NK-92 (cell line): ENCODE results near the gene DGKB.

Experiments
- DNase-seq: peaks from one replicate; lab custom pipeline; 2025; ENCODE audit not compliant: unreplicated experiment; lab: John Stamatoyannopoulos, UW

DGKB gene

DNA sequence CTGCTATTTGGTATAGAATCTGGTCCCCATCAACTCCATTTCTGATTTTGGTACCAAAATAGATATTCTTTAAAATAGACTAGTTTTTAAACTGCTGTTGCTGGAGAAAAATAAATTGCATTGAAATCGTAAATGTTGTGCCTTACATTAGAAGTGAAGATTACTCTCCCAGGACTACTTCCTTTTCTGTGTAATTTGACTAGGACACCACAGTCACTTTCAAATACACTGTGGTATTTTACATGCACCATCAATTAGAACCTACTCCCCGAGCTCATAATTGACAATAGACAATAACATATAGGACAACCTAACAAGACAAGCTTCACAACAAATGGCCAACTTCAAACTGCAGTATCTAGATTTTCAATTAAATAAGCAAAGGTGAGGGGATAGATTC lies 211.5 kb downstream of the DGKB start:
- no peak for DNase-seq

DNA sequence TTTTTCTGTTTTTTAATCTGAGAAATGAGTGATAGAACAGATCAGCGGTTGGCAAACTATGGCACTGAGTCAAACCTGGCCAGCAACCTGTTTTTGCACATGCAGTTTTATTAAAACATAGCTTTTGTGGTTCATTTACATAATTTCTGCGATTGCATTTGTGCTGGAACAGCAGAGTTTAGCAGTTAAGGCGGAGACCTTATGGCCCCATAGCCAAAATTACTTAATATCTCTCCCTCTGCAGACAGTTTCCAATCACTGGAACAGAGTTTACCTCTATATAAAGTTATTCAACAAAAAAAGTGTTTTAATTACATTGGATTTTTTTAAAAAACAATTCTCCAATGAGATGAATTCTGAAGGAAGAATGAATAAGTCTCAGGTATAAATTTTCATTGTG lies 212.1 kb downstream of the DGKB start:
- no peak for DNase-seq

DNA sequence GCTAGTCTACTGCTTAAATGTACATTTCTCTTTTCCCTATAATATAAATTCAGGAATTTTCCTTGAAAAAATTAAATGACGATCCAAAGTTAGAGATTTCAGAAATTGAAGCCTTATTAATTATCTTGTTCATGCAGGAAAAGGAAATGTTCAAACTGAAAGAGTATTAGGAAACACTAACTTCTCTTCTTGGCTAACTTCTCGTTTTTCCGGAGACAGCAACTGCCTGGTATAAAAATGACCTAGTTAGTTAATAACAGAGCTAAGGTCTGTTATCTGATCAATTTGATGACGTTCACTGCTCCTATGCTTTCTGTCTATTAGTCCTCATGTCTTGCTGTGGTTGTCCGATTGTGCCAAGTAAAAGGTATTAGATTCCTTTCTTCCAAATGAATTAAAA lies 212.5 kb downstream of the DGKB start:
- DNase-seq = no peak

DNA sequence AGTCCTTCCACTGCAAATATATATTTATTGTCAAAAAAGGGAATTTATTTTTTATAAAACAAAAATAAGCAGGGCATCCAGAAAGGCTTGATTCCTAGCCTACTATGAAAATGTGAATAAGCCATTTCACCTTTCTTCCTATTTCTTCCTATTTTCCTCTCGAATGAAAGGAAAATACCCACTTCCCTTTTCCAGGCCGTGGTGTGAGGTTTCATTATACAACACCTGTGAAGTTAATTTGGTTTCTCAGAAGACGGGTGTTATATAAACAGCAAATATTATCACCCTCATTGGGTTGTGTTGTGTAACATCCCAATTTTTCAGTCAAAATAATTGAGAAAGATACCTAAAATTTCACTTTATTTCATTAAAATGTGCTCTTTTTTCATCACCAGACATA lies 214.3 kb downstream of the DGKB start:
- no peak for DNase-seq

DNA sequence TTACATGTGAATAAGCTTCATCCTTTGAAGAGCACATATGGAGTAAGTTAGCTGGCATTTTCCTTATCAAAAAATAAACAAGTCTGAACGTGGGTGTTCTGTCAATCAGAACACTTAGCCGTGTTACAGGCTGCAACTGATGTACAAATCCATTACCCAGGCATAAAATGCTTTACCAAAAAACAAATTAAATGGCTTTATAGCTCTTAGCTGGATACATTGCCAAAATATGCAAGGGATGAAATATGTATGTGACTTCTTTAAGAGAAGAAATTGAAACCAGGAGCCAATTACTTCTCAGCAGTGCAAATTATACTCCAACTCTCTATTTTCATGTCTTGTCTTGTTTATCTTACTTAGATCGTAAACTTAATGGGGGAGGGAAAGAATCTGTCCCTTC lies 214.8 kb downstream of the DGKB start:
- no peak for DNase-seq

DNA sequence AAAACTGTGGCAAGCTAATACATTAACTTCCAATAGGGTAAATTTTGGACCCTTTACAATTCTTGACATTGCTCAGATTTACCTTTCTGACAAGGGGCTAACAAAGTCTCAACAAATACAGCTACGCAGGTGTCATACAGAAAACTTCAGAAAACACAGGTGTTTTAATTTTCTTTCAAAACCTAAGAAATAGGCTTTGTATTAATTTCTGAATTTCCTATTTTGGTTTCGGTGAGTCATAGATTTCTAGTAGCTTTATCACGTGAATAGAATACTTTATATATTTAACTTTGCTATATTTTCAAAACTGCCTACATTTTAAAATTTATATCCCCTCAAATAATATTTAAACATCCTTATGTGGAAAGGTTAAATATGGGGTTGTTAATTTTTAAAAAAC lies 215.3 kb downstream of the DGKB start:
- DNase-seq = no peak

DNA sequence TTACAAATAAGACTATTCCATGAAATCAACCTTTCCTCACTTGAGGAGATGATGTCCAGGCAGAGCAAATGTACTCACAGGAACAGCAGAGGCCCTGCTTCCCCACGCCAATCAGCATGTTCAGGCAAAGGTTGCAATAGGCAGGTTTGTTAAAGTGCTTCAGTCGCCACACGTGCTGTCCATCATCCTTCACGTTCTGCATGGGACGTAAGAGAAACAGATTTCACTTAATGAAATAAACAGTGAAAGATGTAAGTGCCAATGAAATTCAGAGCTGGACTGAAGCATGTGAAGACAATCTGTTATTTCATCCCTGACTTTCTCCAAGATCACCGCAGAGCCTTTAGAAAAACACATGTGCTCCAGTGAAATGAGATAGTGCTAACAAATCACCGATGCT lies 217.4 kb downstream of the DGKB start:
- DNase-seq = no peak

DNA sequence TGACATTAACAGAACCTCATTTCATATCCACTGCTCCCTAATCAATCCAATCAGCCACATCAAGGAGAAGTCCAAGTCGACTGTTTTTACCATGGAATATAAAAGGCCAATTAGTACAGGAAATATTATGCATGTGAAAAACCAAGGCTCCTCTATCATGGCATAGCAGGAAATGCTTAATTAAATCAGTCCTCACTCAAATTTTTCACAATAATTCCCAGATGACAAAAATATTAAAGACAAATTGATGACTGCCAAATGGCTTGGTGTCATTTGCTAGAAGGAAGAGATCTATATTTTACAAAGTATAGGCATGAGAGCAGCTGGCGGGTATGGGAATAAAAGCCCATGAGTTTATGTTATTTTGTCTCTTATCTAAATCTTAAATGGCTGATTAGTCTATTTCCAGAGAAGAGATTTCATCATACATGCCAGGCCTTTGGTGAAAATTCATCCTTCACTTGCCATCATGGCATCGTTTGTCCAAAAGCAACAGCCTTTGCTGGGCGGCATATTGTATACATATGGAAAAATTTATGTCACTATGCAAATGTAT lies 219.6 kb downstream of the DGKB start:
- DNase-seq = no peak

DNA sequence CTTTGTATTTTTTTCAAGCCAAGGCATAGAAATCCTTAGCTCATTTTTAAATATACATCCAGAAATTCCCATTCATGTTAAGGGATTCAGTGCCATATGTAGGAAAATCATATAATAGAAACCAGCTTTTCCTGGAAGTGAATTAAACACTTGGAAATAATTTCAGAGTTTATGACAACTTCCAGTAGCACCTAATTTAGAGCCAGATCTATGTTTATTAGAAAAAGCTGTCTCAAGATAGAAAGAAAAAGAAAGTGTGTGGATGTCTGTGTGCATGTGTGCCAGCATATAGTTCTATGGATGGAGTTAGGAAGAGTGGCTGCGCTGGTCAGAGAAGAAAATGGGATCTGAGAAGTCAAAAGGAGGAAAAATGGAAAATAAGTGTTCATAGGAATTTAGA lies 225.7 kb downstream of the DGKB start:
- DNase-seq = no peak

DNA sequence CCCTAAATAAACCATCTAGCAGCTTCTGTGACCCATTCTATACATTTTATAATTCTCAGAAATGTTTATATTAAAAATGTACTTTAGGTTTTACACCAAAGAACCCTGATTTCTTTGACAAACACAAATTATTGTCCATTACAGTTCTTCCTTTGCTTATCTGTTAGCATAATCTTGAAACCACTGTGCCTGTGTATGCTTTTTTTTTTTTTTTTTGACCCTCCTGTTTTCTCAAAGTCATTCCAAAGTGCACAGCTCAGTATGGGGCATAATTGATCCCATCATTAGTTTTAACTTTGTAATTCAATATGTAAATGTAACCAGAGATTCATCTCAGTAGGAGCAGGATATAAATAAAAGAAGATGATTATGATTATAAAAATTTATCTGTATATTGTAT lies 229.3 kb downstream of the DGKB start:
- DNase-seq = no peak

DNA sequence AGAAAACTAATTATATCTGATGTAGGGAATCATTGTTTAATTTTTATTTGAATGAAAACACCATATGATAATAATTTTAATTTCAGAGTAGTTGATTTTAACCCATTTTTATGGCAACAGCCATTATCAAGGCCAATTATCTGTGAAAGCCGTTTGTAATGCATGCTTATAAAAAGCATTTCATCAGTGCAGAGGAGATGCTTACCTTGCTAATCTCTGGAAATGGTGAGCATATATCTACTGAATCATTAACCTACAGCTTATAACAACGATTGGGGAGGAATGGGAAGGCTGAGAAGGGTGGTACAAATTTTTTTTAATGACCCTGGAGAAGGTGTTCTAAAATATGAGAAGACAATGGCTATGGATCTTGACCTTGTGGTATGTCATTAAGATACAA lies 235.6 kb downstream of the DGKB start:
- DNase-seq = no peak

DNA sequence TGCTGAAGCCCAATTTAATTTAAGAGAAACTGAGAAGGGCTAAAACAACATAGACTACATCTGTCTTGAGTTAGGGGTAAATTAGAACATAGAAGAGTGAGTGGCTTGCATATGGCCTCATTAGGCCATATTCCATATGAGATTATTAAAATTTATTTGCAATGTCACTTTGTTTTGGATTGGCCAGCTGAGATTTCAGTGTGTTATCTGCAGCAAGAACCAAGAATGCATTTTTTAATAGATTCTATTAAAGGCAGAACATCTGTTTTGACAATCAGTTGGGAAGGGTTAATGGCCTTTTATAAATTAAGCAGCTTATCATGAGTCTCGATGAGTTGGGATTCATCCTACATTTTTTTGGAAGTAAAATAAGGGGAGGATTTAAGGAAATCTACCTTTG lies 236.2 kb downstream of the DGKB start:
- DNase-seq = no peak

DNA sequence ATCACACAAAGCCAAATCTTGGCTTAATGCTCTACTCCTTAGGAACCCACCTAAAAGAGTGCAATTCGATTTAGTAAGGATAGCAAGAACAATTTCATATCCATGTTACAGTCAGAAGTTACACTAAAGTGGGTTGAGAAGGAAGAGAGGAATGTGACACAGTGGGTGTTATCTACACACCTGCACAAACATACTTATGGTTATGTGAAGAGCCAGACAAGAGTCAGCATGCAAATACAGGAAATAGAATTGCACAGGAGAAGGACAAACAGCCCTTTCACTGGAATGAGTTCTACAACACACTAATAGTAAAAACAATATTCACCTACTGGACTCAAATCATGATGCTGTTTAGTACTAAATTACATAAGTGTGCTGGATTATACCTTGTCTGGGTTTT lies 262.8 kb downstream of the DGKB start:
- DNase-seq = no peak

DNA sequence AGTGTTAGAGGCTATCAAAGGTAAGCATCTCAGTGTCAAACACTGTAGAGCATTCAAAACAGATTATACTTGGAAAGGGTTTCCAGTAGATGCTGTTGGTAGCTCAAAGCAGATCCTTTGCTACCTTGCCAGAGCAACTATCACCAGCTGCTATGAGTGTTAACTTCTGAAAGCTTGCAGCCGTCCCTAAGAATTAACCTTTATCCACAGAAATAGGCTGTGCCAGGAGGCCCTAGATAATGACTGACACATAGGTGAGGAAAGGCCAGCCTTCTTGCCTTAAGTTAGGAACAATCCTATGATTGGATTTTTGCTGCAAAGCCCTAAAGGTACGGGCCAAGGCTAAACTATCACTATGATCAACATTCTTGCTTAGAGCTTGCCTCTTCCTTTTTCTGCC lies 263.2 kb downstream of the DGKB start:
- DNase-seq = no peak

DNA sequence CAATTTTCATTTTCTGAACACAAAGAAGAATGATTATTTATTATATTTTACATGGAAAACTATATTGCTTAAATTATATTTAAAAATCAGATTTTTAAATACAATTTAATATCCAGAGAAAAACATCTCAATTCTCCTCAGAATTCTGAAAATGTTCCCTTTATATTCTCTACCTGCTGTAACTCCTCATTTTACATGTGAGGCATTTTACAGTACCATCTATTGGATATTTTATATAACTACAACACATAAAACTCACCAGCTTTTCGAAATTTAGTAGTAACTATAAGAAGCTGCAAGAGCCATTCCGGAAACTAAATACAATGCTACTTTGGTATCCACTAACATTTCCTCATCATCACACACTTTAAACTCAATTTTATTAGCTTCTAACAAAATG lies 264.6 kb downstream of the DGKB start:
- no peak for DNase-seq

DNA sequence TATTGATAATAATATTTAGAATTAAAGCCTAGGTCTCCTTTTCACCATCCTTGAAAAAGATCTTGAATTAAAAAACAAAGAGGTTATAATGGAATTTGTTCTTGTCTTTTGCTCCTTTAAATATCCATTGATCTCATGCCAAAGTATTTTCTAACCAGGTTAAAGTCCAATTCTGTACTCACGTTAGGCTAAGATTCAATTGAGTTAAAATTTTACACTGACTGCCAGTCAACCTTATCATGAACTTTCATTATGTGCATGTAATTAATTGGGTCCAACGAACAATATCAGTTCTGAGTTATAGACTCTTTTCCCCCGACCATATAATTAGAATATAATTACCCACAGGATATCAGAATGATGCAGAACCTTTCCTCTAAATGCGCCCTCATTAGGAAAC lies 266.6 kb downstream of the DGKB start:
- DNase-seq = no peak

DNA sequence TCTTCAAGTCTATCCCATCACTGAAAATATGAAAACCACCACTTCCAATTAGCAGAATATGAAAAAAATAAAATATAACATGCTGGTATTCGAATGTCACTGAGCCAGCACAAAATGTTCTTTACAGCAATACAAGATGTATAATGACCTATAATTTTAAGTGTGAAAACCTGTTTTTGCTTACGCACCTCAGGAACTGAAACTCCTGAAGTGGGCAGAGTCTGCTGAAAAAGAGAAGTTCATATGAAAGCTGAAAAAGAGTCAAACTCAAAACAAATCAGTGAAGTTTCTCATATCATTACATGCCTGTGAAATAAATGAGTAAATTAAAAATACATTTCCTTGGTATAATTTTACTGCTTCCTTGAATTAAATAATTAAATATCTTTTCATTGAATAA lies 272.5 kb downstream of the DGKB start:
- no peak for DNase-seq

DNA sequence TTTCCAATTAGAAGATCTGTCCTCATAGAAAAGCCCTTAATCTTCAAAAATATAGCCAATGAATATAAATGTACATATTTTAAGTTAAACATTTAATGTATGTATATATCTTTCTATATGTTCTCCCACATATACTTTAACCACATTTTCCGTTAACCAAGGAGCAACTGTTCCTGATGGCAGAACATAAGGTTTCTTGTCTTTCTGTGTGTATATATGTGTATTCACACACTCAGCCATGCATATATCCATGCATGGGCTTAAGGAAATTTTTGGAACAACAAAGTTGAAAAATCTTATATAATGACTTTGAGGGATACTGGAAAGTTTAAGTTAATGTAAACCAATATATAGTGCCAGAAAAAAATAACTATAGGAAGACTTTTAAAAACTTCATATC lies 274.0 kb downstream of the DGKB start:
- DNase-seq = no peak

DNA sequence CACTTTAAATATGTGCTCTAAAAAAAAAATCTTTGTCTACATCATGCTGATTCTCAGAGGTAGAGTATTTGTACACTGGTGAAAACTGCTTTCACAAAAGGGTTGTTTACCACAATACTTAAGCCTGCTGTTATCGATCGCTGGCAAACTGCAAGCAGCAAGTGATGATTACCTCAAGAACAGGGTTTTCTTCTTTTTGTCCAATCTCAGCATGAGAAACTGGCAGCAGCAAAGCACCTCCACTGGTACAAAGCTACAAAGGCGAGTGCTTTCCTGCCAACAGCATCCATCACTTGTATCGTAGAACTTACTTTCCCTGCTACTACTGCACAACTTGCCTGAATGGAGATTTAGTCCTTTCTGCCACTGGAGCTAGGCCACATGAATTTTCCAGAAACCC lies 276.5 kb downstream of the DGKB start:
- no peak for DNase-seq

DNA sequence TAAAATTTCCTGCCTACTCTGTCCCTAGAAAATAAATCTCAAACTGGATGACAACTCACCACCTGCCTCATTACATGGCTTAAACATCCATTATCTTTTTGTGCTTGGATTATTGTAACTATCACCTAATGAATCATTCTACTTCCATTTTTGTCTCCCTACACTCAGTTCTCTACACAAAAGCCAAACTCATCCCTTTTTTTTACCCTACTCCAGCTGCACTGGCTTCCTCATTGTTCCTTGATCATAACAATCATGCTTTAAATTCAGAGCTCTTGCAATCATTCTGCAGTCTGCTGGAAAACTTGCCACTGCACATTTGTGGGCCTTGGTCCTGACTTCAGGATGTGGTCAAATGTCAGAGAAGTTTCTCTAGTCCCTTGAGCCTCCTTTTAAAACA lies 280.0 kb downstream of the DGKB start:
- DNase-seq = no peak

DNA sequence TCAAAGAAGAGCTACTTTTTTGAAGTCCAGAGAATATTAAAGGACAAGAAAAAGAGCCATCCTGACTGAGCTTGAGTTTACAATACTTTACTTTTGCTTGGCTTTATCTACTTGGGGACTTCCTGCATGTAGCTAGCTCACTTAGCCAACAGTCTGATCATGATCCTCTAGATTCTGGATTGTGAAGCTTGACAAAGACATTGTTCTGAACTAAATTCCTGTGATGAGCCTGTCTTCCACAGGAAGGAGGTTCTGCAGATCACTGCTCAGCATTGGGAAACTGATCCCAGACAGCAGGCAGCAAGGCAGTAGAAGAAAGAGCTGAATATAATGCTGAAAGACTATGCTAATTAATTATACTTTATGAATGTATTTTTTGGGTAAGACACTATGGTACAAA lies 296.4 kb downstream of the DGKB start:
- no peak for DNase-seq

DNA sequence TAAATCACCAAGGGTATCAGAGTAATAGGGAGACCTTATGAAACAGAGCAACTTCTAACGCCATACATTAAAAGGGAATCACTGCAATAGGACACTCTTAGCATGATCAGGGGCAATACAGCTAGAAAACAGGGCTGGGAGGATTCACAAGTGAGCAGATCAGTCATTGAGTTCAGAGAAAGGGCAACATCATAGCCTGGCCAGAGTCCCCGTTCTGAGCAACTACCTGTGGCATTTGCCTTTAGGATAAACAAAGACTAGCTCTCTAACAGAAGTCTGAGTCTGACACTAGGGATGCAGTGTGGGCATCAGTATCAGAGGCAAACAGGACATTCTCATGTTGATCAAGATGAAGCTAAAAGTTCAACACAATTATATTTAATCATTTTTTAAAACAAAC lies 297.9 kb downstream of the DGKB start:
- no peak for DNase-seq

DNA sequence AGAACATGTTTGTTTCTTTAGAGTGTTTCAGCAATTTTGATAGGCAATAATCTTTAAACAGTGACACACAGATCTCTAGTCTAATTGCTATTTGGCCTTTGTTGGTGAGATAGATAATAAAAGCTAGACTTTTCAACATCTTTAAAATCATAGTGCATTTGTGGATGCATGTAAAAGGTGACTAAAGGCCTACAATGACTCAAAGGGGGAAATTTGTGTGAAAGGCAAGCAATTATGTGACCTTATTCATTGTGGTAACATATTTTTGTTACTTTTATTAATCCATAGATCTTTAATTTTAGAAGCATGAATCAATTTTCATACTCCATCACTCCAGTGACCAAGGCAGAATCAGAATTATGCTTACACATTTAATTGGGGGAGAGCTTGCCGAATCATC lies 299.7 kb downstream of the DGKB start:
- no peak for DNase-seq

DNA sequence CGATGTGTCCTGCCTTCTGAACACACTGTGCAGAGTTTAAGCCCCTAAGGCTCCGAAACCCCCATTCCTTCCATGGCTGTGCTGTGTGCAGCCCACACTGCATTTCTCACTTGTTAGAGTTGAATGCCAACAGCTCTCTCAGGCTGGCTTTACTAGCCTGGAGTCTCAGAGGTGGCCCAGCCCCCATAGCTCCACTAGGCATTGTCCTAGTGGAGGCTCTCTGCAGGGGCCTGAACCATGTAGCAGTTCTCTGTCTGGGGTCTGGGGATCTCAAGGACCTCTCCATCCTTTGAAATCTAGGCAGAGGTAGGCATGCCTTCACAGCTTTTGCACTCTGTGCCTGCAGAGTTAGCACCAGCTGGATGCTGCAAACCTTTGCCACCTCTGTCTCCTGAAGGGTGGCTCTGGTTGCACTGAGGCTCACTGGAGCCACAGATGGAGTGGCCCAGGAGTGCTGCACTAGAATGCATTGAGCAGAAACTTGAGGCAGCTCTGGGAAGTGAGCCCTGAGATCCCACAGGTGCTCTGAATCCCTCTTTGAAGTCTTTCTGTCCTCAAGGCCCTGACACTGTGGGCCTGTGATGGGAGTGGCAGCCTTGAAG lies 301.7 kb downstream of the DGKB start:
- no peak for DNase-seq
